ENCODE measurements around the gene ST7.
"Not testable (repeated sequence)": the region's sequence is repeated elsewhere in the genome, so short reads cannot be mapped to it uniquely, and the experiment has no call there.

Gene ST7

DNA sequence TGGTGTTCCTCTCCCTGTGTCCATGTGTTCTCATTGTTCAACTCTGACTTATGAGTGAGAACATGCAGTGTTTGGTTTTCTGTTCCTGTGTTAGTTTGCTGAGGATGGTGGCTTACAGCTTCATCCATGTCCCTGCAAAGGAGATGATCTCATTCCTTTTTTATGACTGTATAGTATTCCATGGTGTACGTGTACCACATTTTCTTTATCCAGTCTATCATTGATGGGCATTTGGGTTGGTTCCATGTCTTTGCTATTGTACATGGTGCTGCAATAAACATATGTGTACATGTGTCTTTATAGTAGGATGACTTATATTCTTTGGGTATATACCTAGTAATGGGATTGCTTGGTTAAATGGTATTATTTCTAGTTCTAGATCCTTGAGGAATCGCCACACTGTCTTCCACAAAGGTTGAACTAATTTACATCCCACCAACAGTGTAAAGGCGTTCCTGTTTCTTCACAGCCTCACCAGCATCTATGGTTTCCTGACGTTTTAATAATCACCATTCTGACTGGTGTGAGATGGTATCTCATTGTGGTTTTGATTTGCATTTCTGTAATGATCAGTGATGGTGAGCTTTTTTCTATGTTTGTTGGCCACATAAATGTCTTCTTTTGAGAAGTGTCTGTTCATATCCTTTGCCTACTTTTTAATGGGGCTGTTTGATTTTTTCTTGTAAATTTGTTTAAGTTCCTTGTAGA lies 8.8 kb downstream of the ST7 start:
- H3K27ac Mint-ChIP-seq; DNase-seq; ATAC-seq; H3K36me3 Mint-ChIP-seq (ENCODE audit: low read depth); H3K9me3 Mint-ChIP-seq; H3K4me1 Mint-ChIP-seq; H3K27me3 Mint-ChIP-seq; H3K4me3 Mint-ChIP-seq: not testable (repeated sequence)

DNA sequence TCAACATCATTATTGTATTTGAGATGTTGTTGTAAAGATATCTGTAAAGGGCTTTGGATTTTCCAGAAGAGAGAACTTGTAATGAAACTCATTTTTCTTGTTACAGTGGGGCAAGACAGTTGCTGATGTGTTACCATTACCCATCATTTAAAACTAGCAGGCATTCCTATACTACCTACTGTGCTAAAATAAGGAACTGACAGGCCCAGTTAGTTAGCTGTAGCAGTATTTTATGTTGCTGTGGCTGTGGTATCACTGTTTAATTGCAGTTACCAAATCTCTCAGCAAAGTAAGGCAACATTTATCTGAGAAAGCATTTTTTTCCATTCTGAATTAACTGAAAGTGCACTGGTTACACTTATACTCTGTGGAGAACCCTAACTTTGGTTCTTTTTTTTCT lies 9.9 kb downstream of the ST7 start:
- Mint-ChIP-seq H3K27me3 (peaks cover under 1% of the 10 kb centered on the region), H3K27ac (no peak overlapping the region)

DNA sequence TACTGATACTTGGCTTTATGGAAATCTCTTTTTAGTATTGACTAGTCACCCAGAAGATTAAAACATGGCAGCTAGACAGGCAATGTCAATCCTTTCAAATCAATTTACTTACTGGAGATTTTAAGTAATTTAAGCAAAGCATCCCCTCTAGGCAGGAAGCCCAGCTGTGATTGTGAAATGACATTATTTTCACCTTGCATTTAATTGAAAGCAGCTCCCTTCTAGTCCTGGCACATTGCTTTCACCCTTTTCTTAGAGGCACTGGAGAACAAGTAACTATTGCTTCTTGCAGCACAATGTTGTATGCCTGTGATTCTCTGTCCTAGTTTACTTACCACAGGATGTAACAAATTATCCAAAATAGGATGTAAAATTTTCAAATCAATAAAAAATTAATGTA lies 13.3 kb downstream of the ST7 start:
- Mint-ChIP-seq H3K9me3 (peaks cover 3% of the 10 kb centered on the region), H3K27ac (no peak overlapping the region), H3K27me3 (peaks cover 4% of the 10 kb centered on the region), H3K4me3 (no peak overlapping the region), H3K36me3 (ENCODE audit: low read depth) (peaks cover 4% of the 10 kb centered on the region), H3K4me1 (peaks cover 17% of the 10 kb centered on the region)
- no peak for DNase-seq
- ATAC-seq: no peak

More for the DNA sequence above, 9.9 kb downstream of the ST7 start:
- ATAC-seq (no peak), DNase-seq (no peak)
- Mint-ChIP-seq H3K4me3 (no peak overlapping the region), H3K4me1 (peaks cover 6% of the 10 kb centered on the region), H3K36me3 (ENCODE audit: low read depth) (peaks cover 4% of the 10 kb centered on the region), H3K9me3 (peaks cover 3% of the 10 kb centered on the region)

DNA sequence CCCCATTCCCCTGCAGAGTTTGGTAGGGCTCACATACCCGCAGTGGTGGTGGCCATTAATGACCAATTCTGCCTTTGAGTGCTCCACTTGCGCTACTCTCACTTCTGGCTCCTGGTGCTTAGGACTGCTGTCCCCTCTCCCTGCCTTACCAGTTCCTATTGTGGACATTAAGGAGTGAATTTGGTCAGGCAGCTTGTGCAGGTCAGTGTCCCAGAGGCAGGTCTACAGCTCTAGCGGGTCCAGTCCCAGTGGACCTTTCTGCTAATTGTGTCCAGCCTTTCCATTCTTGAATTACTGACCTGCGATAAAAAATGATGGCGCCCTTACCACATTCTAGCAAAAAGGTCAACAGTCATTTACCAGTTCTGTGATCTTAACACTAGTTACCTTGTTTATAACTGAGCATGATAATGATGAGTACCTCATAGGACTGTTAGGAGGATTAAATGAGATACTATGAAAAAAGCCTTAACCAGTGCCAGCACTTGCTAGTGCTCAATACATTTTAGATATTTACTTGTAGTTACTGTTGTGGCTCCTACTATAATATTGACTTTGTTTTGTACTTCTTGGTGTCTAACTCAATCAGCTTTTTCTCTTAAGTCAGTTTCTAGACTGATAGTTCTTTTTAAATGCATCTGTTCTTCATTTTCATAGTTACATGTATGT lies 14.1 kb downstream of the ST7 start:
- Mint-ChIP-seq H3K36me3 (ENCODE audit: low read depth) (no peaks in the 10 kb centered on the region), H3K4me1 (peaks cover 17% of the 10 kb centered on the region), H3K27me3 (peaks cover 4% of the 10 kb centered on the region), H3K9me3 (no peaks in the 10 kb centered on the region), H3K4me3 (no peak overlapping the region), H3K27ac (no peak overlapping the region)
- ATAC-seq (no peak), DNase-seq (no peak)

DNA sequence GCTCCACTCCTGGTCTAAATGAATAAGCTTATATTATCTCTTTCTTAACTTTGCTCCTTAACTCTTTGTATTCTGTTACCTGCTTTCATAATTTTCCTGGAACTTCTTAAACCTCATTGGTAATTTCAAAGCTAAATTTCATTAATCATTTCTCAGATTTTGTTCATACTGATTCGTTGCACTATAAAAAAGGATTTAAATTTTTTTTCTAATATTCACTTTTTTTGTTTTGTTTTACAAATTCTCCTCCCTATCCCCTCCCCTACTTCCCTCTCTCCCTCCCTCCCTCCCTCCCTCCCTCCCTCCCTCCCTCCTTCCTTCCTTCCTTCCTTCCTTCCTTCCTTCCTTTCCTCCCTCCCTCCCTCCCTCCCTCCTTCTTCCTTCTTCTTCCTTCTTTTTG lies 14.7 kb downstream of the ST7 start:
- Mint-ChIP-seq H3K27ac (no peak overlapping the region), H3K4me3 (no peak overlapping the region), H3K9me3 (no peaks in the 10 kb centered on the region), H3K4me1 (peaks cover 13% of the 10 kb centered on the region), H3K27me3 (peaks cover 4% of the 10 kb centered on the region), H3K36me3 (ENCODE audit: low read depth) (no peaks in the 10 kb centered on the region)
- DNase-seq (no peak), ATAC-seq (no peak)

DNA sequence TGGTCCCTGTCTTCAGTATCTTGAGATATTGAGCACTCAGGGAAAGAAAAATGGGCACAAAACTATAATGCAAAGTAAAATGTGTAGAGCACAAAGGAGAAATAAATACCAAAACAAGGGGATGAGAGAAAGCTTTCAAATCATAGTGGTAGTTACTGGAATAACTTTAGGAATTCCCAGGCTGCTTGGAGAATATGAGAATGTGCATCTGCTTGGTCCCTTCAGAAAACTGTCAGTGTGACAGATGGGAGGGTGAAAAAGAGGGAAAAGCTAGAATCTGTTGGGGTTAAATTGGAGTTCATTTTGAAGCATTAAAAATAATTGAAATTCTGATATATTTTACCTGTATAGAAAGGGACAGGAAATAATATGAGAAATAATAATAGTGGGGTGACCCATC lies 15.3 kb downstream of the ST7 start:
- Mint-ChIP-seq H3K27me3 (peaks cover 4% of the 10 kb centered on the region), H3K36me3 (ENCODE audit: low read depth) (no peaks in the 10 kb centered on the region), H3K9me3 (no peaks in the 10 kb centered on the region), H3K4me1 (peaks cover 13% of the 10 kb centered on the region), H3K27ac (no peak overlapping the region), H3K4me3 (no peak overlapping the region)
- DNase-seq: no peak
- no peak for ATAC-seq

DNA sequence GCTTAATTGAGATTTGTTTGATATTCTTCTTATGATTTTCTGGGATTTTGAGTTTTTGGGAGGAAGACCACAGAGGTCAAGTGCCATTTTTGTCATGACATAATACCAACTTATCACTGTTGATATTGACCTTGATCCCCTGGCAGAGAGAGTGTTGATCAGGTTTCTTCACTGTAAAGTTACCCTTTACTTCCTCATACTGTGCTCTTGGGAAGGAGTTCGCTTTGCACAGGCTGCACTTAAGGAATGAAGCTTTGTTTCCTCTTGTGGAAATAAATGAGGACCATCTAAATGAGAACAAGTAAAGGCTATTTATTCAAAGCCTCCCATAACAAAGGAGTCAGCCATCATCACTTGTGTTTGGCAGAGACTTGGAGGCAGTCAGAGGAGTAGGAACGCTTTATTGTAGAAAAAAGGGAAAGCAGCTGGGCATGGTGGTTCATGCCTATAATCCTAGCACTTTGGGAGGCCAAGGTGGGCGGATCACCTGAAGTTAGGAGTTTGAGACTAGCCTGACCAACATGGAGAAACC lies 16.1 kb downstream of the ST7 start:
- Mint-ChIP-seq H3K9me3 (no peaks in the 10 kb centered on the region), H3K27me3 (peaks cover 4% of the 10 kb centered on the region), H3K4me1 (peaks cover 13% of the 10 kb centered on the region), H3K4me3 (no peak overlapping the region), H3K27ac (no peak overlapping the region), H3K36me3 (ENCODE audit: low read depth) (no peaks in the 10 kb centered on the region)
- DNase-seq: no peak
- ATAC-seq: no peak

DNA sequence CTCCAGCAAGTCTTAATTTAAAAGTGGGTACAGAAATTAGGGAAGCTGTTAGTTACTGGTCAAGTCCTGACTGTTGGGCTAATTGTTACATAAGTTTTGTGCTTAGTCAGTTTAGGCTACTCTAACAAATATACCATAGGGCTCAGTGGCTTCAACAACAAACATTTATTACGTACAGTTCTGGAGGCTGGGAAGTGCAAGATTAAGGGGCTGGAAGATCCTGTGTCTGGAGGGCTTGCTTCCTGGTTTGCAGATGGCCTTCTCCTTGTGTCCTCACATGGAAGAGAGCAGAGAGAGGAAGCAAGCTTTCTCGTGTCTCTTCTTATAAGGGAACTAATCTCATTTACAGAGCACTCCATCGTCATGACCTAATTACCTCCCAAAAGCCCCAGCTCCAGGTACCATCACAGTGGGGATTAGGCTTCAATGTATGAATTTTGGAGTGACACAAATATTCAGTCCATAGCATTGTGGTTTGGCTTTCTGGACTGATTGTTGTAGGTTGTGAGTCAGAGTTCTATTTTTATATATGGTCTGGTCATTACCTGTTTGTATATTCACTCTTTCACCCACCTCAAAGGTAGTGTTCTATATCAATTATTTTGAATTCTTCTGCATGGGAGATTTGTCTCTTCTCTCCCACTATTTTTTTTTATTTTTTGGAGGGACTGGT lies 17.1 kb downstream of the ST7 start:
- ATAC-seq: peak; percentile 46
- H3K27me3 Mint-ChIP-seq: peaks cover 4% of the 10 kb centered on the region
- peaks cover 13% of the 10 kb centered on the region for H3K4me1 Mint-ChIP-seq
- peaks cover 2% of the 10 kb centered on the region for H3K36me3 Mint-ChIP-seq (ENCODE audit: low read depth)
- no peak for DNase-seq
- H3K27ac Mint-ChIP-seq: no peak overlapping the region
- H3K4me3 Mint-ChIP-seq: no peak overlapping the region
- H3K9me3 Mint-ChIP-seq: no peaks in the 10 kb centered on the region

DNA sequence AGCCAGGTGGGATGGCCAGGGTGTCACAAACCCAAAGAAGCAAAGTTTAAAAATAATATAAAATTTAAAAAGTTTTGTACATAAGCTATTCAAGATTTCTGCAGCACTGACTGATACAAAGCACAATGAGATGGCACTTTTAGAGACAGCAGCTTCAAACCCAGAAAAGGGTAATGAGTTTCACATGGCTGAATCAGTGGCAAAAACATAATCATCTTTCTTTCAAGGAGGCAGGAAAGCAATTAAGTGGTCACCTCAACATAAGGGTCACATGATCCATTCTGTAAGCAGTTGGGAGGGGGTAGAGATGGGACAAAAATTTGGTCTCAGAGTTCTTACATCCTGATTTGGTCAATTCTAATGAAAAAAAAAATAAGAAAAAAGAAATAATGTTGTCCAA lies 17.9 kb downstream of the ST7 start:
- not testable (repeated sequence) for H3K4me3 Mint-ChIP-seq; H3K27ac Mint-ChIP-seq; ATAC-seq; H3K36me3 Mint-ChIP-seq (ENCODE audit: low read depth); H3K27me3 Mint-ChIP-seq; DNase-seq; H3K9me3 Mint-ChIP-seq
- H3K4me1 Mint-ChIP-seq: peaks cover 13% of the 10 kb centered on the region

DNA sequence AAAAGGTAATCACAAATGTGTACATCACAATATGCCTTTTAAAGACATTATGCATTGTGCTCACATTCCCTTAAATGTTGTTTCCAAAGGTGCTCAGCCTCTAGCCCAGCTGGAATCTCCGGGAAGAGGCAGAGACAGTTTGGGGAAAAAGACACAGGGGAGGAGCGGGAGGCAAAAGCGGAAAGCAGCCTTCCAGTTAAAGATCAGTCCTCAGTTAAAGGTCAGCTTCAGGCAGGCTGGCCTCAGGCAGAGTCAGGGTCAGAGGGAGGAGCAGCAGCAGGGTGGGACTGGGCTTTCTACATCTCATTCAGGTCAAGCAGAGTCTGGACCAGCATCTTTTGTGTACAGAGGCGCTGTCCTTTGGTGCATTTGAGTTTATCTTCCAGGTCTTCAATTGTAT lies 18.6 kb downstream of the ST7 start:
- no peak overlapping the region for H3K4me3 Mint-ChIP-seq
- H3K27me3 Mint-ChIP-seq: peaks cover 4% of the 10 kb centered on the region
- peaks cover 13% of the 10 kb centered on the region for H3K4me1 Mint-ChIP-seq
- ATAC-seq (no peak), DNase-seq (no peak)
- H3K9me3 Mint-ChIP-seq: no peaks in the 10 kb centered on the region
- no peak overlapping the region for H3K27ac Mint-ChIP-seq
- peaks cover 2% of the 10 kb centered on the region for H3K36me3 Mint-ChIP-seq (ENCODE audit: low read depth)

DNA sequence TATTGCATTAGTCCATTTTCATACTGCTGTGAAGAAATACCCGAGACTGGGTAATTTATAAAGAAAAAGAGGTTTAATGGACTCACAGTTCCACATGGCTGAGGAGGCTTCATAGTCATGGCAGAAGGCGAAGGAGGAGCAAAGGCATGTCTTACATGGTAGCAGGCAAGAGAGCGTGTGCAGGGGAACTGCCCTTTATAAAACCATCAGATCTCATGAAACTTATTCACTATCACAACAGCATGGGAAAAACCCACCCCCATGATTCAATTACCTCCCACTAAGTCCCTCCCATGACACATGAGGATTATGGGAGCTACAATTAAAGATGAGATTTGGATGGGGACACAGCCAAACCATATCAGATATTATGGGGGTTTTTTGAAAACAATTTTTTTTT lies 21.7 kb downstream of the ST7 start:
- ATAC-seq; H3K9me3 Mint-ChIP-seq; DNase-seq; H3K36me3 Mint-ChIP-seq (ENCODE audit: low read depth); H3K4me3 Mint-ChIP-seq; H3K27ac Mint-ChIP-seq; H3K27me3 Mint-ChIP-seq: not testable (repeated sequence)
- peaks cover 15% of the 10 kb centered on the region for H3K4me1 Mint-ChIP-seq

DNA sequence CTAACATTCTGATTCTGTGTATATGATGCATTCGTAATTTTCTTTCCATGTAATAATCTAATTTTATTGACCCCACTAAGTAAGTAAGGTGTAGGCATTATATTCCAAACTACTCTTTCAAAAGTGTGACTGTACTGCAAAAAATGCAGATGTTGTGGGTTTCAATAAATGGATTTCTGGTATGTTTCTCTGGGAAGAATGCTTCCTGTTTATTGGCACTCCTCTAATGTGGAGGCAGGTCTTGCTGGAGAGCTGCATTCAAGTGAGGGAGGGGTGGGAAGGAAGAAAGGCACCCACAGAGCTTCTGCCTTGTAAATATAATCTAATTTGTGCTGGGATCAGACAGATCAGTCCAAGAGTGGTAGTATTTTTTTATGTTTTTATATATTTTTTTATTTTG lies 23.9 kb downstream of the ST7 start:
- Mint-ChIP-seq H3K27me3 (no peaks in the 10 kb centered on the region), H3K36me3 (ENCODE audit: low read depth) (peaks cover 2% of the 10 kb centered on the region), H3K4me1 (peaks cover 3% of the 10 kb centered on the region), H3K4me3 (no peak overlapping the region), H3K9me3 (no peaks in the 10 kb centered on the region), H3K27ac (no peak overlapping the region)
- DNase-seq (no peak), ATAC-seq (no peak)

DNA sequence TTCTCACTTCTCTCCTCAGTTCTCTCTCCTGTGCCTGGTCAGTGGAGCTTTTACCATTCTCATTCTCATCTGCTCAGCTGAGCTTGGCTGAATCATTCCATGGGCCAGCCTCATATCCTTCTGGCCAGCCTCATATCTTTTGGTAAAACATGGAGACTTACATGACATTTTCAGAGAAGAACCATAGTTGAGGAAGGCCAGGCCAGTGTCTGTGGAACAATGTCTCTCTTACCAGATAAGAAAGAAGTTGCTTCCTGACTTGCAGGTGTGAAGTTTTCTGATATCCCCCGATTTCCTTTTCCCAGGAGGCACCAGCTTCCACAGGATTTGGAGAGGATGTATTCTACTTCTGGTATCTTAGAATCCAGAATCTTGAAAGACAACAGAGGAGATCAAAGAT lies 24.7 kb downstream of the ST7 start:
- Mint-ChIP-seq H3K9me3 (no peaks in the 10 kb centered on the region), H3K4me1 (peaks cover 2% of the 10 kb centered on the region), H3K27ac (no peak overlapping the region), H3K27me3 (no peaks in the 10 kb centered on the region), H3K36me3 (ENCODE audit: low read depth) (peaks cover 2% of the 10 kb centered on the region), H3K4me3 (no peak overlapping the region)
- DNase-seq (no peak), ATAC-seq (no peak)

DNA sequence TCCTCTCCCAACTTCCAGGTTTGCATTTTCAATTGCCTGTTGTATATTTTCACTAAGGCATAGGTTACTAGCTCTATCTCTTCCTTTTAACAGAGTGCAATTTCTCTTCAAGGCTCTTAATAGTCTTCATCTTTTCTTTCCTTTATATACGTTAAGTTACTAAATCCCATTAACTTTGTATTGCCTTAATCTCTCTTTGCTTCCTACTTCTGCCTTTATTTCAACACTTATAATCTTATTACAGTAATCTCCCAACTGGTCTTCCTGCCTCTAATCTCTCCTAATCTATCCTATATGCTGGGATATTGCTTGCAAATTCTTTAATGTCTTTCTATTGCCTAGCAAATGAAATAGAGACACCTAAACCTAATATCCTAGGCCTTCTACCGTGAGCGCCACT lies 26.1 kb downstream of the ST7 start:
- Mint-ChIP-seq H3K36me3 (ENCODE audit: low read depth) (peaks cover 2% of the 10 kb centered on the region), H3K4me3 (no peak overlapping the region), H3K9me3 (no peaks in the 10 kb centered on the region), H3K4me1 (peaks cover 2% of the 10 kb centered on the region), H3K27ac (no peak overlapping the region), H3K27me3 (no peaks in the 10 kb centered on the region)
- DNase-seq: no peak
- ATAC-seq: no peak

DNA sequence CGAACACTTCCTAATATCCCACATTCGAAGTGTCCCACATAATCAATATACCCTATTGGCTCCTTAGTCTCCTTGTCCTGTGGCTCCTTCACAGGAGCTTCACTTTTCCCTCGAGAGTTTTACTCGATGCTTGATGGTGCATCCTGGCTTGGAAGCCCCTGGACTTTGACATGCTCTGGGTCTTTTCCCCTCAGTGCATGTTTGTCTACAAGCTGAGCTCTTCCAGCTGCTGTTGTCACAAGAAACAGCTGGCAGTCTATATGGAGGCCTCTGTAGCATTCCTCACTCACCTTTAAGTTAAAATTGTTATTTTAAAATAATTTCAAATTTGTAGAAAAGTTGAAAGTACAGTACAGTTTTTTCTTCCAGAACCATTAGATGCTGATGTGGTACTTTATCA lies 27.1 kb downstream of the ST7 start:
- H3K9me3 Mint-ChIP-seq: no peaks in the 10 kb centered on the region
- DNase-seq (no peak), ATAC-seq (no peak)
- H3K27me3 Mint-ChIP-seq: no peaks in the 10 kb centered on the region
- H3K36me3 Mint-ChIP-seq (ENCODE audit: low read depth): no peaks in the 10 kb centered on the region
- H3K27ac Mint-ChIP-seq: no peak overlapping the region
- no peak overlapping the region for H3K4me3 Mint-ChIP-seq
- peaks cover 2% of the 10 kb centered on the region for H3K4me1 Mint-ChIP-seq
